A549 treated with Mapracorat at 1 μM for 4 hours (cell line): ENCODE results near the gene DVL1. TPM values are rescaled to one million over a fixed set of nuclear protein-coding genes. Genes with fewer than 3 reads are reported as not detected.

Experiments used
- total RNA-seq: library from RNA; stranded (reverse); fragments of 200-300 nt; extraction: Qiagen RNA extraction; gene quantifications from 5 replicates; pipeline ENCODE4 v1.2.3, GENCODE V29; 2022

Gene DVL1
- total RNA-seq: 38.7 to 77.6 TPM (median 66.9 TPM) in 5 replicates

GRCh38 chr1:1349256-1350012, at the start of gene DVL1:
TSS of gene DVL1 (minus strand) at chr1:1349418. CDS start at chr1:1349065, 353 bp downstream.

GRCh38 chr1:1374929-1375662, 25.9 kb upstream of the DVL1 start, which contains the start of gene AURKAIP1:
TSS of gene AURKAIP1 (minus strand) at chr1:1375207. CDS start at chr1:1374756, 451 bp downstream.

GRCh38 chr1:1358433-1359271, 9.4 kb upstream of the DVL1 start, which contains the start of gene MXRA8:
TSS of gene MXRA8 (minus strand) at chr1:1358555. CDS start at chr1:1358504, 51 bp downstream.

GRCh38 chr1:1331068-1331965, 17.9 kb downstream of the DVL1 start, which contains the start of gene TAS1R3:
TSS of gene TAS1R3 (plus strand) at chr1:1331280. CDS start at chr1:1331346, 66 bp downstream.

GRCh38 chr1:1324524-1325287, 24.5 kb downstream of the DVL1 start, which contains the start of the genes CPTP and INTS11:
TSS of gene CPTP (plus strand) at chr1:1324802. CDS start at chr1:1326911, 2,109 bp downstream.
TSS of gene INTS11 (minus strand) at chr1:1324660. CDS start at chr1:1324608, 52 bp downstream.

GRCh38 chr1:1307923-1308755, 41.1 kb downstream of the DVL1 start, which contains the start of the genes ACAP3 and PUSL1:
TSS of gene ACAP3 (minus strand) at chr1:1307930. CDS start at chr1:1307815, 115 bp downstream.
TSS of gene PUSL1 (plus strand) at chr1:1308597. CDS start at chr1:1308644, 47 bp downstream.

Other genes starting within 250 kb of the DVL1 start
- 9.0 to 15.0 TPM (median 13.5 TPM) in 5 replicates for gene C1orf159, start 233.3 kb downstream of the DVL1 start, total RNA-seq
- gene TTLL10, start 175.5 kb downstream of the DVL1 start, total RNA-seq: not detected in 5 replicates
- 0.15 to 0.25 TPM (median 0.15 TPM) in 3 of 5 replicates, not detected in the others for gene TNFRSF18, start 142.8 kb downstream of the DVL1 start, total RNA-seq
- gene TNFRSF4, start 135.3 kb downstream of the DVL1 start, total RNA-seq: 0.11 to 0.19 TPM (median 0.14 TPM) in 3 of 5 replicates, not detected in the others
- 101 to 136 TPM (median 127 TPM) in 5 replicates for gene SDF4, start 117.4 kb downstream of the DVL1 start, total RNA-seq
- 9.8 to 19.7 TPM (median 18.1 TPM) in 5 replicates for gene B3GALT6, start 117.2 kb downstream of the DVL1 start, total RNA-seq
- 0.80 to 2.0 TPM (median 1.6 TPM) in 5 replicates for gene C1QTNF12, start 102.7 kb downstream of the DVL1 start, total RNA-seq
- gene UBE2J2, start 75.6 kb downstream of the DVL1 start, total RNA-seq: 34.9 to 47.9 TPM (median 46.3 TPM) in 5 replicates
- gene SCNN1D, start 69.0 kb downstream of the DVL1 start, total RNA-seq: 0.55 to 1.4 TPM (median 1.1 TPM) in 5 replicates
- 7.7 to 20.8 TPM (median 16.8 TPM) in 5 replicates for gene ACAP3, start 41.5 kb downstream of the DVL1 start, total RNA-seq
- gene PUSL1, start 40.8 kb downstream of the DVL1 start, total RNA-seq: 15.3 to 25.8 TPM (median 22.7 TPM) in 5 replicates
- gene INTS11, start 24.8 kb downstream of the DVL1 start, total RNA-seq: 44.9 to 66.1 TPM (median 60.9 TPM) in 5 replicates
- gene CPTP, start 24.6 kb downstream of the DVL1 start, total RNA-seq: 15.0 to 22.7 TPM (median 22.0 TPM) in 5 replicates
- gene TAS1R3, start 18.1 kb downstream of the DVL1 start, total RNA-seq: 0.14 to 0.30 TPM (median 0.16 TPM) in 5 replicates
- 0.19 to 0.46 TPM (median 0.32 TPM) in 4 of 5 replicates, not detected in the other for gene MXRA8, start 9.1 kb upstream of the DVL1 start, total RNA-seq
- 107 to 186 TPM (median 170 TPM) in 5 replicates for gene AURKAIP1, start 25.8 kb upstream of the DVL1 start, total RNA-seq
- gene CCNL2, start 49.9 kb upstream of the DVL1 start, total RNA-seq: 42.1 to 63.9 TPM (median 54.3 TPM) in 5 replicates
- 130 to 166 TPM (median 137 TPM) in 5 replicates for gene MRPL20, start 57.9 kb upstream of the DVL1 start, total RNA-seq
- gene ANKRD65, start 71.9 kb upstream of the DVL1 start, total RNA-seq: 0.07 to 0.19 TPM in 2 of 5 replicates, not detected in the others
- 3.6 to 14.7 TPM (median 14.1 TPM) in 5 replicates for gene VWA1, start 86.3 kb upstream of the DVL1 start, total RNA-seq
- gene ATAD3C, start 100.3 kb upstream of the DVL1 start, total RNA-seq: not detected in 5 replicates
- gene ATAD3B, start 122.3 kb upstream of the DVL1 start, total RNA-seq: 1.2 to 3.6 TPM (median 3.0 TPM) in 5 replicates
- 28.1 to 41.2 TPM (median 37.2 TPM) in 5 replicates for gene ATAD3A, start 162.7 kb upstream of the DVL1 start, total RNA-seq
- 0.24 to 1.1 TPM (median 0.32 TPM) in 5 replicates for gene TMEM240, start 191.2 kb upstream of the DVL1 start, total RNA-seq
- 90.7 to 106 TPM (median 100 TPM) in 5 replicates for gene SSU72, start 225.4 kb upstream of the DVL1 start, total RNA-seq